Measurements from ENCODE around the gene RMP24.

The RMP24 gene

DNA sequence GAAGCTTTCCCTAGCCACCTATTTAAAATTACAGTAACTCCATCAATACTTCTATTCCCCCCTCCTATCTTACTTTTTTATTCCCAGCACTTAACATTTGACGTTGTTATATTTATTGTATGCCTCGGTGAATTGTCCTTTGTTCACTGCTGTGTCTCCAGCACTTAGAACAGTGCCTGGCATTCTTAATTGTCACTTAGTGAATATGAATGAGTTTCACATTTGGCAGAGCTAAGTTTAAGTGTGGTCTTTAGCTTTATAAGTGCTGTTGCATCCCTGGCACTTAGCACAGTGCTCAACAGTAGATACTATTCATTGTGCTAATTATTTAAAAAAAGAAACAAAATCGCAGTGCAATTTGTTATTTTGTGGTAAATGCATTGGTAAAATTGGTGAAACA is 1.7 kb downstream of the RMP24 start (continued):
- no peak for TF ChIP-seq EZH2 (IDR thresholded peaks at IDR 0.05; ENCODE audit: low read depth, unreplicated experiment)
- TF ChIP-seq NANOG (IDR thresholded peaks at IDR 0.05; ENCODE audit: borderline replicate concordance): no peak
- TF ChIP-seq ZNF331 (CRISPR knock-in tag; IDR thresholded peaks at IDR 0.05; ENCODE audit: low read depth): no peak
- no peak for TF ChIP-seq JUNB (IDR thresholded peaks at IDR 0.05; ENCODE audit: unreplicated experiment)
- TF ChIP-seq STAT1 (IDR thresholded peaks at IDR 0.05; ENCODE audit: unreplicated experiment): no peak

- no peak overlapping the region for H3K27ac ChIP-seq (ENCODE audit: low read depth)
- peaks cover 42% of the 10 kb centered on the region for H3K36me3 ChIP-seq (ENCODE audit: insufficient read depth)
- TF ChIP-seq, protein P1, sequence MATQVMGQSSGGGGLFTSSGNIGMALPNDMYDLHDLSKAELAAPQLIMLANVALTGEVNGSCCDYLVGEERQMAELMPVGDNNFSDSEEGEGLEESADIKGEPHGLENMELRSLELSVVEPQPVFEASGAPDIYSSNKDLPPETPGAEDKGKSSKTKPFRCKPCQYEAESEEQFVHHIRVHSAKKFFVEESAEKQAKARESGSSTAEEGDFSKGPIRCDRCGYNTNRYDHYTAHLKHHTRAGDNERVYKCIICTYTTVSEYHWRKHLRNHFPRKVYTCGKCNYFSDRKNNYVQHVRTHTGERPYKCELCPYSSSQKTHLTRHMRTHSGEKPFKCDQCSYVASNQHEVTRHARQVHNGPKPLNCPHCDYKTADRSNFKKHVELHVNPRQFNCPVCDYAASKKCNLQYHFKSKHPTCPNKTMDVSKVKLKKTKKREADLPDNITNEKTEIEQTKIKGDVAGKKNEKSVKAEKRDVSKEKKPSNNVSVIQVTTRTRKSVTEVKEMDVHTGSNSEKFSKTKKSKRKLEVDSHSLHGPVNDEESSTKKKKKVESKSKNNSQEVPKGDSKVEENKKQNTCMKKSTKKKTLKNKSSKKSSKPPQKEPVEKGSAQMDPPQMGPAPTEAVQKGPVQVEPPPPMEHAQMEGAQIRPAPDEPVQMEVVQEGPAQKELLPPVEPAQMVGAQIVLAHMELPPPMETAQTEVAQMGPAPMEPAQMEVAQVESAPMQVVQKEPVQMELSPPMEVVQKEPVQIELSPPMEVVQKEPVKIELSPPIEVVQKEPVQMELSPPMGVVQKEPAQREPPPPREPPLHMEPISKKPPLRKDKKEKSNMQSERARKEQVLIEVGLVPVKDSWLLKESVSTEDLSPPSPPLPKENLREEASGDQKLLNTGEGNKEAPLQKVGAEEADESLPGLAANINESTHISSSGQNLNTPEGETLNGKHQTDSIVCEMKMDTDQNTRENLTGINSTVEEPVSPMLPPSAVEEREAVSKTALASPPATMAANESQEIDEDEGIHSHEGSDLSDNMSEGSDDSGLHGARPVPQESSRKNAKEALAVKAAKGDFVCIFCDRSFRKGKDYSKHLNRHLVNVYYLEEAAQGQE (IDR thresholded peaks at IDR 0.05; ENCODE audit: unreplicated experiment): no peak
- TF ChIP-seq POLR2AphosphoS5 (IDR thresholded peaks at IDR 0.05; ENCODE audit: low read depth) (no peak), CREB1 (CRISPR knock-in tag; IDR thresholded peaks at IDR 0.05; ENCODE audit: low read depth) (no peak), EZH2phosphoT487 (IDR thresholded peaks at IDR 0.05; ENCODE audit: unreplicated experiment) (no peak), ZNF462 (CRISPR knock-in tag; IDR thresholded peaks at IDR 0.05) (no peak), STAT1 (IDR thresholded peaks at IDR 0.05; ENCODE audit: unreplicated experiment) (no peak), NANOG (IDR thresholded peaks at IDR 0.05; ENCODE audit: borderline replicate concordance) (no peak), EZH2 (IDR thresholded peaks at IDR 0.05; ENCODE audit: low read depth, unreplicated experiment) (no peak), ZNF331 (CRISPR knock-in tag; IDR thresholded peaks at IDR 0.05; ENCODE audit: low read depth) (no peak), CTCF (conservative IDR thresholded peaks at IDR 0.05; ENCODE audit: low read depth in 2 of 2) (no peak), ZNF114 (CRISPR knock-in tag; IDR thresholded peaks at IDR 0.05) (no peak), JUNB (IDR thresholded peaks at IDR 0.05; ENCODE audit: unreplicated experiment) (no peak)
- TF ChIP-seq, protein P2, sequence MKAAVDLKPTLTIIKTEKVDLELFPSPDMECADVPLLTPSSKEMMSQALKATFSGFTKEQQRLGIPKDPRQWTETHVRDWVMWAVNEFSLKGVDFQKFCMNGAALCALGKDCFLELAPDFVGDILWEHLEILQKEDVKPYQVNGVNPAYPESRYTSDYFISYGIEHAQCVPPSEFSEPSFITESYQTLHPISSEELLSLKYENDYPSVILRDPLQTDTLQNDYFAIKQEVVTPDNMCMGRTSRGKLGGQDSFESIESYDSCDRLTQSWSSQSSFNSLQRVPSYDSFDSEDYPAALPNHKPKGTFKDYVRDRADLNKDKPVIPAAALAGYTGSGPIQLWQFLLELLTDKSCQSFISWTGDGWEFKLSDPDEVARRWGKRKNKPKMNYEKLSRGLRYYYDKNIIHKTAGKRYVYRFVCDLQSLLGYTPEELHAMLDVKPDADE (IDR thresholded peaks at IDR 0.05): no peak
- H3K4me3 ChIP-seq: no peak overlapping the region
- Mint-ChIP-seq H3K27me3 (ENCODE audit: insufficient read depth, low read depth, poor library complexity) (no peaks in the 10 kb centered on the region), H3K9me3 (no peaks in the 10 kb centered on the region), H3K36me3 (ENCODE audit: low read depth) (peaks cover 72% of the 10 kb centered on the region), H3K4me3 (no peak overlapping the region), H3K27ac (no peak overlapping the region), H3K4me1 (peaks cover 1% of the 10 kb centered on the region)
- DNase-seq (ENCODE audit: low spot score) (no peak), ATAC-seq (no peak)
- no peaks in the 10 kb centered on the region for H3K9me2 ChIP-seq (ENCODE audit: insufficient read depth)
- H4K20me1 ChIP-seq (replicated peaks; ENCODE audit: insufficient read depth): peaks cover 5% of the 10 kb centered on the region; the same call in 1 of the 2 replicates
- H3K4me2 ChIP-seq: no peak overlapping the region
- 0 out of 2 replicates have a peak, but pooled peaks cover 7% of the 10 kb centered on the region for H3F3A ChIP-seq (replicated peaks; ENCODE audit: low read depth)
- no peaks in the 10 kb centered on the region for H3K27me3 ChIP-seq (ENCODE audit: insufficient read depth)
- no peaks in the 10 kb centered on the region for H3K4me1 ChIP-seq (ENCODE audit: insufficient read depth)
- H3K79me2 ChIP-seq (replicated peaks; ENCODE audit: insufficient read depth): peaks cover 9% of the 10 kb centered on the region
- H2AFZ ChIP-seq: no peak overlapping the region
Measured at GRCh38 chr18:35979112-35979511, 6.6 kb downstream of the RMP24 start.

Measured in GM23338 (cell line).